AG04449 (cell line): ENCODE data around the gene FGD5.

Experiments used
- CTCF ChIA-PET: fragments of 350-600 bp; formaldehyde crosslinking; extraction: SDS; loops from one replicate; lab custom pipeline; 2021; ENCODE audit warnings: antibody characterized with exemption; lab: Yijun Ruan, JAX
- POLR2A ChIA-PET: fragments of 400-600, 350-600 bp; formaldehyde crosslinking; extraction: SDS; loops from one replicate; lab custom pipeline; 2020; ENCODE audit warnings: antibody characterized with exemption, inconsistent platforms; lab: Yijun Ruan, JAX
- DNase-seq: peaks from one replicate; pipeline ENCODE4 v3.0.0-alpha.2; 2010; ENCODE audit warnings: low read depth, low spot score
- H3K4me3 ChIP-seq: 2 replicates; pipeline ENCODE4 v1.5.1; 2011; ENCODE audit warnings: low read depth, mild to moderate bottlenecking, control low read depth, low read length
- TF ChIP-seq, protein P1 (sequence below): IDR thresholded peaks from one replicate; pipeline ENCODE4 v1.5.1; 2011; ENCODE audit warnings: mild to moderate bottlenecking, moderate library complexity, low read length, control low read depth, inconsistent platforms; ENCODE audit not compliant: insufficient read depth; ENCODE audit errors: missing control alignments

Gene FGD5

DNA sequence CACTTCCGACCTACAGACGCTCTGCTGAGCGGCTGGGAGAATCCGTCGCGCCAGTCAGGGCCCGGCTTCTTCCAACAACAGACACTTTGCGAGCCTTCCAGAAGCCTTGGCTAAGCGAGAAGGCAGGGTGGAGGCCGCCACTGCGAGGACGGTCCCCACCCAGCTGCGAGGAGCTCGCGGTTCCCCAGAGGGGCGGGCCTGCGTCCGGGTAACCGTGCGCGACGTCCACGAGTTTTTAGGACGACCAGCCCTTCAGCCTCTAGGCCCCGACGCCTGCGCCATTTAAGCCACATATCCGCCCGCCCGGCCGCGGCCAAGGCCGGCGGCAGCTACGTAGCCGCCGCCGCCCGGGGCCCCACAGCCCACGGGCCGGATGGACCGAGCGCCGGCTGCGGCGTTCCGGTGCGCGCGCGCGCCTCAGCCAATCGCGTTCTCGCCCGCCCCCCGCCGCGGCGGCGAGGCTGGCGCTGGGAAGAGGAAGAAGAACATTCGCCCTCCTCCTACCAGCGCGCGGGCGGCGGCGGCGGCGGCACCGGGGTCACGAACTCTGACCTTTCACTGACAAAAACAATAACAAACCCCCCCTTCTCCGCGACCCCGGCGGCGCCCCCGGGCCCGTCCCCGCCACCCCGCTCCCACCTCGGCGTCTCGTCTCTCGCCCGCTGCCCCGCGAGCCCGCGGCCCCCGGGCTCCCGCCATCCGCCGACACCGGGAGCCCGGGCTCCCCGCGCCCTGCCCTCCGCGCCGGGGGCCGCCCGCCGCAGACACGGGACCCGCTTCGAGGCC lies 128.5 kb downstream of the FGD5 start, which contains the start of gene NR2C2:
NR2C2 (plus strand) TSS at position 484 of the 786 bp plus-strand sequence. CDS start 56,332 bp downstream, outside the sequence.
- ChIA-PET POLR2A (interaction anchor here (0.9 to 1.2 kb wide), 4 partner anchors 10 to 769 kb away, joined by 3 to 5 read pairs (median 4); partner anchors contain the start of genes LSM3 and XPC), CTCF (interaction anchor here (0.7 to 1.2 kb wide), 7 partner anchors 14 to 369 kb away, joined by 3 to 7 read pairs (median 3); no protein-coding TSS in a partner anchor)
- H3K4me3 ChIP-seq = peak within 1 kb of the TSS; percentile 90
- TF ChIP-seq, protein P1, sequence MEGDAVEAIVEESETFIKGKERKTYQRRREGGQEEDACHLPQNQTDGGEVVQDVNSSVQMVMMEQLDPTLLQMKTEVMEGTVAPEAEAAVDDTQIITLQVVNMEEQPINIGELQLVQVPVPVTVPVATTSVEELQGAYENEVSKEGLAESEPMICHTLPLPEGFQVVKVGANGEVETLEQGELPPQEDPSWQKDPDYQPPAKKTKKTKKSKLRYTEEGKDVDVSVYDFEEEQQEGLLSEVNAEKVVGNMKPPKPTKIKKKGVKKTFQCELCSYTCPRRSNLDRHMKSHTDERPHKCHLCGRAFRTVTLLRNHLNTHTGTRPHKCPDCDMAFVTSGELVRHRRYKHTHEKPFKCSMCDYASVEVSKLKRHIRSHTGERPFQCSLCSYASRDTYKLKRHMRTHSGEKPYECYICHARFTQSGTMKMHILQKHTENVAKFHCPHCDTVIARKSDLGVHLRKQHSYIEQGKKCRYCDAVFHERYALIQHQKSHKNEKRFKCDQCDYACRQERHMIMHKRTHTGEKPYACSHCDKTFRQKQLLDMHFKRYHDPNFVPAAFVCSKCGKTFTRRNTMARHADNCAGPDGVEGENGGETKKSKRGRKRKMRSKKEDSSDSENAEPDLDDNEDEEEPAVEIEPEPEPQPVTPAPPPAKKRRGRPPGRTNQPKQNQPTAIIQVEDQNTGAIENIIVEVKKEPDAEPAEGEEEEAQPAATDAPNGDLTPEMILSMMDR = no peak
- DNase-seq = no peak

DNA sequence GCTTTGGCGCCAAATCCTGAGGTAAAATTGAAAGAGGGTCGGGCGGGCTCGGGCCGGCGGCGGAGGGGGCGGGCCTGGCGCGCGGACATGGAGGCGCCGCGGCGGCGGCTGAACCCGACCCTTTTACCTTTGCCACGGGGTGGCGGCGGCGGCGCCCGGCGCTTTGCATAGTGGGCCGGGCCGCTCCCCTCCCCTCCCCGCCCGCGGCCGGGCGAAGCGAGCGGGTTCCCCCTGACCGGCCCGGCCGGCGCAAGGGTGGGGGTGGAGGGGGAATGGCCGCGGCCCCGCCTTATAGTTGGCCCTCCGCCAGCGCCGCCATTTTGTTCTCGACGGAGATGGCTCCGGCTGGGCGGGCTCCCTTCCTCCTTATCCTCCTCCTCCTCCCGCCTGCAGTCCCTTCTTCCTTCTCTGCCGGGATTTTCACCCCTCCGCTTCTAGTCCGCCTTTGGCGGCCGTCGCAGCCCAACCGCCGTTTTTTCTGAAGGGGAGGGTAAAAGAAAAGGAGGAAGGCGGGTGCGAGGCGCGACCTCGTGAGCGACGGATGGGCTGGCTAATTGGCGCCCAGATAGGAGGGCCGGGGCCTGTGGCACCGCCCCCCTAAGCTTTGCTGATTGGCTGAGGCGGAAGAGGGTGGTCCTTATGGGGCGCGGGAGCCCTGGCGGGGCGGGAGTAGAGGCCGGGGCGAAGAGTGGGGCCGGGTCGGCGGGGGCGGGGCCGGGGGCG lies 129.3 kb downstream of the FGD5 start:
- ChIA-PET CTCF (interaction anchor here (0.7 kb wide), 1 partner anchor 22 kb away, joined by 3 read pairs; no protein-coding TSS in a partner anchor), POLR2A (interaction anchor here (0.6 to 1.1 kb wide), 2 partner anchors 15 to 554 kb away, joined by 4 to 5 read pairs; no protein-coding TSS in a partner anchor)
- H3K4me3 ChIP-seq = peak overlapping the region; percentile 90
- TF ChIP-seq, protein P1 = no peak
- peak; percentile 71 for DNase-seq

DNA sequence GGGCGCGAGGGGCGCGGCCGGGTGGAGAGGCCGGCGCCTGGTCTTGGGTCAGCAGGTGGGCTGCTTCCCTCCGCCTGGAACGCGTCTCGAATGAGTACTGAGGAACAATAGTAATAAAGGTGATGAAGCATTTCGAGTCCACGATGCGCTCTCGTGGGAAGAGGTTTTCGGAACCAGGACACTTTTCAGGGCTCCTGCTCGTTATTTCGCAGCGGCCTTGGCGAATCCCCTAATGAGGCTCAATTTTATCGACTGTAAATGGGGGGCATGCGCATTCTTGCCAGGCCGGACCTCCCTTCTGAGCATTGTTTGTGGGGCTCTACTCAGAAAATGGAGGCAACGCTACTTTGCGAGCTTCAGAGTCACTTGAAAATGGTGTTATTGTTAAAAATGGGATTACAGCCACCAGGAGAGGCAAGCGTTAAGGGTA lies 129.9 kb downstream of the FGD5 start:
- H3K4me3 ChIP-seq = peak overlapping the region; percentile 72
- TF ChIP-seq, protein P1 = no peak
- no peak for DNase-seq
- ChIA-PET CTCF (interaction anchor here (0.7 kb wide), 1 partner anchor 23 kb away, joined by 3 read pairs; no protein-coding TSS in a partner anchor), POLR2A (no interaction called here)

DNA sequence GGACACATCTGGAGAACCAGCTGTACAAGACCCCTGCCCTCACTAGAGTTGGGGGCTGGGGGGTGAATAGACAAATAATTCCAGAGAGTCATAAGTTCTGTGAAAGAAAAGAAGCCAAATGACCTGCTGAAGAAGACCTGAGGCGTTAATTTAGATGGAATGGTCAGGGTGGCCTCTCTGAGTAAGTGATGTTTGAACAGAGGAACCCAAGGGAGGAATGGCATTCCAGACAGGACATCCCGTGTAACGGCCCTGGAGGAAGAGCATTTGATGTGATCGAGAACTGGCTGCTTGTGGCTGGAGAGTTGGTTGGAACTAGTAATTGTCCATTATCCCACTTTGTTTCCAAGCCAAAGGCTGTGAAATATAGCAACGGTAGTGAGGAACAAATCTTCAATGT lies 130.4 kb downstream of the FGD5 start:
- TF ChIP-seq, protein P1 = no peak
- no peak for DNase-seq
- peak overlapping the region; percentile 72 for H3K4me3 ChIP-seq
- POLR2A ChIA-PET = no interaction called here
- CTCF ChIA-PET = interaction anchor here (0.7 kb wide), 1 partner anchor 23 kb away, joined by 3 read pairs; no protein-coding TSS in a partner anchor

DNA sequence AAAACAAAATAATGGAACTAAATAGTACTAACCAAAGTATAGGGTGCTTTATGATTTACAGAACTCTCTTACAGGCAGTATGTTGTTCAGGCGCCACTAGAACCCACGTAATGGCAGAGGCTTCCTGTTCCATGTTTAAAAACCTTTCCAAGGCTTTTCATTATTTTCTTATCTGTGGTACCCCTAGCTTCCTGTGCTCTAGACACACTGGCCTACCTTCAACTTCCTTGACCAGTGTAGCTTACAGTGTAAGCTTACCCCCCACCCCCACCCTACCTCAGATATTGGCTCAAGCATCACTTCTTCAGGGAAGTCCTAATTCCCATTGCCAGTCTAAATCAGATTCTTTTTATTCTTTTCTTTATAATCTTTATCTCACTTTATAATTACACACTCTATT lies 131.5 kb downstream of the FGD5 start:
- TF ChIP-seq, protein P1 = no peak
- DNase-seq = no peak
- POLR2A ChIA-PET = no interaction called here
- H3K4me3 ChIP-seq = no peak overlapping the region
- CTCF ChIA-PET = no interaction called here
